OCI-LY1 (cell line): Measurements from ENCODE around the gene DENND10.

ENCODE experiments used
- CTCF ChIP-seq: fragments of 200-600 bp; sonication (generic), shearing (Covaris generic); IDR thresholded peaks from 2 replicates; pipeline ENCODE4 v1.5.1; 2017; ENCODE audit warnings: mild to moderate bottlenecking, antibody characterized with exemption, low read length, moderate library complexity, mixed read lengths
- EZH2 ChIP-seq: fragments of 200-600 bp; sonication (generic), shearing (Covaris generic); IDR thresholded peaks from 2 replicates; pipeline ENCODE4 v1.8.0; 2017; ENCODE audit warnings: borderline replicate concordance, mixed run types, mild to moderate bottlenecking, antibody characterized with exemption, low read length, moderate library complexity, mixed read lengths

- TF ChIP-seq EZH2 (no peak), CTCF (no peak)
Measured at GRCh38 chr10:119061352-119061751, 42.6 kb upstream of the DENND10 start.
